GM15510 (cell line): ENCODE data around the gene HAPLN2.

Experiments used
- POLR2A ChIP-seq: IDR thresholded peaks from 3 replicates; pipeline ENCODE4 v1.6.1; 2011; ENCODE audit warnings: borderline replicate concordance; ENCODE audit not compliant: insufficient read length; ENCODE audit errors: extremely low read depth

HAPLN2 gene

DNA sequence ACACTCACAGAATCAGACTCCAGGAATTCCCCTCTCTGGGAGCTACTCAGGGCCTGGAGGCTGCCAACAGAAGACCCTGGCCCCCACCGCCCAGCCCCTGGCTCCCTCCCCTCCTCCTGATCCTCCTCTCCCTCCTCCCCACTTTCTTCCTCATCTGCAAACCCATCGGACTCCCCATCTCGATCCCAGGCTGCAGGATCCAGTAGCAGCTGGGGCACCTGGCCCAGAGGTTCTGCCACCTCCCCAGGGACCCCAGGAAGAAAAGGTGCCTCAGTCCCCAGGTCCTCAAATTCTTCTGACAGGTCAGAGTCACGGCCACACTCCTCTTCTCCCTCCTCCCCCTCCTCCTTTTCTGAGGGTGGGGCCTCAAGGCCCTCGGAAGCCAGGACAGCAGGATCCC, 50.6 kb downstream of the HAPLN2 start:
- TF ChIP-seq POLR2A, result no peak

DNA sequence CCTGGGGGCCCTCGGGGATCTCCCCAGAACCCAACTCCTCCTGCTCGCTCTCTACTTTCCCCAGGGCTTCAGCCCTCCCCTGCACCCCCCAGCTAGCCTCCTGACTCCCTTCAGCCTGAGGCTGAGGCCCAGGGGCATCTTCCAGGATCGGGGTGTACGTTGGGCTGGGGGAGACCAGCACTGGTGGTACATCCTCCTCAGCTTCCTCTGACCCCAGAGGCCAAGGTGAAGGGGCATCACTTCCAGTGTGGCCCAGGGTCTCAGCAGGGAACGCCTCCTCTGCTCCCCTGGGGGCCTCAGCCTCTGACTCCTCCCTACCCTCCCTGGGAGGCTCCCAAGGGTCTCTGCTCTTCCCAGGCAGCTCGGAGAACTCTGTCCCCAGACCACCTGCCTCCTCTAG, 51.1 kb downstream of the HAPLN2 start:
- no peak for TF ChIP-seq POLR2A

DNA sequence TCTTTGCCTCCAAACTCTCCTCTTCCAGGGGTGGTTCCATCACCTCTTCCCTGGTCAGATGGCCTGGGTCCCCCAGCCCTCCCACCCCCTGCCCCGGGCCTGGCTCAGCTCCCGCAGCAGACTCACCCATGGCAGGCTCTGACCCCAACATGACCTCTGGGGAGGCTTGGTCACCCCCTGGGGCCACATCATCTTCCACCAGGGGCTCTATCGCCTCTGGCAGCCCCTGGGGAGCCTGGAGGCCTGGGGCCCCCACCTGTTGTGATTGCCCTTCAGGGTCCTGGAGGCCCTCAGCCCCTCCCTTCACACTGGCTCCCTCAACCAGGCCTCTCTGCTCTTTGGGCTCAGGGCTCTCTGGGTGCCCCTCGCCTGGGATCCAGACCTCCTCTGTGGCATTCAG, 51.6 kb downstream of the HAPLN2 start:
- TF ChIP-seq POLR2A, result no peak

DNA sequence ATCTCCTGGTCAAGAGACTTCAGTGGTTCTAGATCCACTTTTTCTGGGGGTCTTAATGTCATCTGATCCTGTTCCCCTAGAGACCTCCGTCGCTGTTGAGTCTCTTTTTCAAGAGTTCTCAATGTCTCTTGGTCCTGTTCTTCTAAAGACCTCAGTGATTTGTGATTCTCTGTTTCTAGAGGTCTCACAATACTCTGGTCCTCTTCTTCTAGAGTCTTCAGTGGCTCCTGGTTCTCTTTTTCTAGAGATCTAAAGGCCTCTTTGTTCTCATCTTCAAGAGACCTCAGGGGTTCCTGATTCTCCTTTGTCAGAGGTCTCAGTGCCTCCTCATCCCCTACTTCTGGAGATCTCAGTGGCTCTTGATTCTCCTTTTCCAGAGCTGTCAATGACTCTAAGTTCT, 52.6 kb downstream of the HAPLN2 start:
- TF ChIP-seq POLR2A, result no peak

DNA sequence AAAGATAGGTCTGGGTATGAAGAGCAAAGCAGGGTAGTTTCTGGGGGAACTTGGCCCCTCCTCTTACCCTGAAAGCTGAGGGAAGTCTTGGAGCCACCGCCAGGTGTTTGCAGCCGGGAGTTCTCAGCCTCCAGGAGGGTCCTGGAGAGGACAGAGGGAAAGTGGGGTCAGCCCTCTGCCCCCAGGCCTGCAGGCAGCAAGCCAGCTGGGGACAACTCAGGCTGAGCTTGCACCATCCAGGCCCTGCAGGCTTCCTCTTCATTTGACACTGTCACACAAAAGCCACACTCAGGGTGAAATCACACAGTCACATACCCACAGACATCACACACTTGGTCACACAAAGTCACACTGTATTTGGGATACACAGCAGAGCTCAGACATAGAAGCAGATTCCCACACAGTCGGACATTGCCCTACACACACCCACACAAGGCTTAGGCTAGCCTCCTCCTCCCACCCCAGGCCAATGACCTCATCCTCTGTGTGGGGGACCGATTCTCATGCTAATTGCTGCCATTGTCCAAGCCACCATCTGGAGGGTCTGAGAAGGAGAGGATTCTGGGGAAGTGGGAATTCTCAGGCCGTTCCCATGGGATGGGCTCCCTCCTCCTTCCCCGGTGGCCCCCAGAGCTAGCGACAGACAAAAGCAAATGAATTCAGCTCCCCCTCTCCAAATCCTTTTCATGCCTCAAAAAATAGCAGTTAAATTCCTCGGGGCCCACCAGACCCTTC, 54.3 kb downstream of the HAPLN2 start:
- no peak for TF ChIP-seq POLR2A
